Stimulated activated naive CD8-positive, alpha-beta T cell treated with anti-CD3 and anti-CD28 coated beads, Interleukin-15, amount 100 ng/mL, for 72 hours (primary cell): ENCODE measurements around the gene CRIM1.
A peak's percentile ranks its signal among the peaks of the same experiment; 100 is the strongest.

ENCODE experiments used
- ATAC-seq: fragments of 150-1000 bp; cut with Tn5 transposase; 2 replicates; pipeline ENCODE4 v1.10.0; 2021; ENCODE audit warnings: mild to moderate bottlenecking, moderate library complexity
- DNase-seq, 2 donors: peaks; one replicate each; pipeline ENCODE4 v3.0.0; 2021 to 2022
- H3K27ac Mint-ChIP-seq, 2 donors: one replicate each; pipeline ENCODE4 v1.8.0; 2022; ENCODE audit warnings: mild to moderate bottlenecking in 2 of 2, mixed read lengths in 2 of 2, moderate library complexity in 2 of 2
- H3K27me3 Mint-ChIP-seq: one replicate; pipeline ENCODE4 v1.8.0; 2022; ENCODE audit warnings: mixed read lengths
- H3K4me1 Mint-ChIP-seq: one replicate; pipeline ENCODE4 v1.8.0; 2022; ENCODE audit warnings: mild to moderate bottlenecking, mixed read lengths
- H3K4me3 Mint-ChIP-seq, 2 donors: one replicate each; pipeline ENCODE4 v1.8.0; 2022; ENCODE audit warnings: mild to moderate bottlenecking in 2 of 2, mixed read lengths in 2 of 2, moderate library complexity in 1 of 2
- H3K9me3 Mint-ChIP-seq, 2 donors: one replicate each; pipeline ENCODE4 v1.8.0; 2022; ENCODE audit warnings: mixed read lengths in 2 of 2

CRIM1 gene

GRCh38 chr2:36480028-36480427, 124.5 kb downstream of the CRIM1 start:
- DNase-seq, result no peak
- Mint-ChIP-seq H3K27me3 (no peaks in the 10 kb centered on the region), H3K9me3 (peaks cover 22 to 29% of the 10 kb centered on the region in 2 donors), H3K4me3 (no peak overlapping the region), H3K4me1 (no peaks in the 10 kb centered on the region), H3K27ac (no peak overlapping the region)
- no peak for ATAC-seq

GRCh38 chr2:36480636-36481035, 125.1 kb downstream of the CRIM1 start:
- Mint-ChIP-seq H3K27ac (no peak overlapping the region), H3K27me3 (no peaks in the 10 kb centered on the region), H3K9me3 (peaks cover 17 to 23% of the 10 kb centered on the region in 2 donors), H3K4me1 (no peaks in the 10 kb centered on the region), H3K4me3 (no peak overlapping the region)
- ATAC-seq (no peak), DNase-seq (no peak)

GRCh38 chr2:36481709-36482108, 126.1 kb downstream of the CRIM1 start:
- DNase-seq, result no peak
- no peak for ATAC-seq
- Mint-ChIP-seq H3K9me3 (peaks cover 7 to 12% of the 10 kb centered on the region in 2 donors), H3K4me3 (no peak overlapping the region), H3K4me1 (no peaks in the 10 kb centered on the region), H3K27me3 (no peaks in the 10 kb centered on the region), H3K27ac (no peak overlapping the region)

GRCh38 chr2:36482576-36483214, 127.1 kb downstream of the CRIM1 start:
- ATAC-seq, result no peak
- Mint-ChIP-seq H3K4me3 (no peak overlapping the region), H3K4me1 (no peaks in the 10 kb centered on the region), H3K9me3 (peaks cover 1 to 2% of the 10 kb centered on the region in 2 donors), H3K27me3 (no peaks in the 10 kb centered on the region), H3K27ac (no peak overlapping the region)
- DNase-seq, result no peak

GRCh38 chr2:36483290-36483689, 127.7 kb downstream of the CRIM1 start:
- ATAC-seq (no peak), DNase-seq (no peak)
- H3K27ac Mint-ChIP-seq, result no peak overlapping the region
- H3K4me1 Mint-ChIP-seq, result no peaks in the 10 kb centered on the region
- H3K27me3 Mint-ChIP-seq, result no peaks in the 10 kb centered on the region
- no peak overlapping the region for H3K4me3 Mint-ChIP-seq
- no peaks in the 10 kb centered on the region for H3K9me3 Mint-ChIP-seq

- Mint-ChIP-seq H3K4me3 (no peak overlapping the region), H3K9me3 (no peaks in the 10 kb centered on the region), H3K27ac (no peak overlapping the region), H3K27me3 (no peaks in the 10 kb centered on the region), H3K4me1 (peaks cover 2% of the 10 kb centered on the region)
- DNase-seq, result no peak
- ATAC-seq, result no peak
Measured at GRCh38 chr2:36484454-36484853, 128.9 kb downstream of the CRIM1 start.

GRCh38 chr2:36485521-36485920, 129.9 kb downstream of the CRIM1 start:
- DNase-seq (no peak), ATAC-seq (no peak)
- no peak overlapping the region for H3K4me3 Mint-ChIP-seq
- H3K27me3 Mint-ChIP-seq, result no peaks in the 10 kb centered on the region
- peaks cover 5% of the 10 kb centered on the region for H3K4me1 Mint-ChIP-seq
- H3K9me3 Mint-ChIP-seq, result no peaks in the 10 kb centered on the region
- H3K27ac Mint-ChIP-seq, result no peak overlapping the region

- Mint-ChIP-seq H3K27me3 (no peaks in the 10 kb centered on the region), H3K9me3 (no peaks in the 10 kb centered on the region), H3K4me3 (no peak overlapping the region), H3K27ac (no peak overlapping the region), H3K4me1 (peaks cover 5% of the 10 kb centered on the region)
- DNase-seq (no peak), ATAC-seq (no peak)
Measured at GRCh38 chr2:36486521-36487044, 131.0 kb downstream of the CRIM1 start.

GRCh38 chr2:36487947-36488346, 132.4 kb downstream of the CRIM1 start:
- Mint-ChIP-seq H3K27ac (no peak overlapping the region), H3K27me3 (no peaks in the 10 kb centered on the region), H3K4me3 (no peak overlapping the region), H3K4me1 (peaks cover 9% of the 10 kb centered on the region), H3K9me3 (no peaks in the 10 kb centered on the region)
- ATAC-seq, result no peak
- DNase-seq, result no peak

GRCh38 chr2:36489281-36489680, 133.7 kb downstream of the CRIM1 start:
- Mint-ChIP-seq H3K27ac (no peak overlapping the region), H3K9me3 (no peaks in the 10 kb centered on the region), H3K27me3 (no peaks in the 10 kb centered on the region), H3K4me1 (peaks cover 9% of the 10 kb centered on the region), H3K4me3 (no peak overlapping the region)
- DNase-seq (no peak), ATAC-seq (no peak)

- ATAC-seq (no peak), DNase-seq (no peak)
- H3K27me3 Mint-ChIP-seq, result no peaks in the 10 kb centered on the region
- H3K9me3 Mint-ChIP-seq, result no peaks in the 10 kb centered on the region
- H3K27ac Mint-ChIP-seq, result no peak overlapping the region
- H3K4me1 Mint-ChIP-seq, result peaks cover 9% of the 10 kb centered on the region
- H3K4me3 Mint-ChIP-seq, result no peak overlapping the region
Measured at GRCh38 chr2:36490749-36491148, 135.2 kb downstream of the CRIM1 start.

- ATAC-seq (no peak), DNase-seq (no peak)
- Mint-ChIP-seq H3K9me3 (no peaks in the 10 kb centered on the region), H3K4me1 (peaks cover 9% of the 10 kb centered on the region), H3K4me3 (no peak overlapping the region), H3K27ac (peak overlapping the region in 1 of 2 donors; percentile 23), H3K27me3 (no peaks in the 10 kb centered on the region)
Measured at GRCh38 chr2:36492216-36492945, 136.8 kb downstream of the CRIM1 start.

GRCh38 chr2:36493306-36493705, 137.7 kb downstream of the CRIM1 start:
- peaks cover 9% of the 10 kb centered on the region for H3K4me1 Mint-ChIP-seq
- H3K27me3 Mint-ChIP-seq, result no peaks in the 10 kb centered on the region
- H3K4me3 Mint-ChIP-seq, result no peak overlapping the region
- H3K27ac Mint-ChIP-seq, result no peak overlapping the region
- no peak for ATAC-seq
- no peak for DNase-seq
- no peaks in the 10 kb centered on the region for H3K9me3 Mint-ChIP-seq

- H3K4me3 Mint-ChIP-seq, result no peak overlapping the region
- H3K27me3 Mint-ChIP-seq, result no peaks in the 10 kb centered on the region
- no peak overlapping the region for H3K27ac Mint-ChIP-seq
- H3K4me1 Mint-ChIP-seq, result peaks cover under 1% of the 10 kb centered on the region
- ATAC-seq, result no peak
- no peak for DNase-seq
- no peaks in the 10 kb centered on the region for H3K9me3 Mint-ChIP-seq
Measured at GRCh38 chr2:36497570-36498163, 142.1 kb downstream of the CRIM1 start.

GRCh38 chr2:36499128-36499820, 143.7 kb downstream of the CRIM1 start:
- Mint-ChIP-seq H3K27ac (no peak overlapping the region), H3K4me3 (no peak overlapping the region), H3K9me3 (no peaks in the 10 kb centered on the region), H3K4me1 (no peaks in the 10 kb centered on the region), H3K27me3 (no peaks in the 10 kb centered on the region)
- DNase-seq (no peak), ATAC-seq (no peak)

- Mint-ChIP-seq H3K4me1 (no peaks in the 10 kb centered on the region), H3K4me3 (no peak overlapping the region), H3K27me3 (no peaks in the 10 kb centered on the region), H3K27ac (no peak overlapping the region), H3K9me3 (no peaks in the 10 kb centered on the region)
- ATAC-seq, result no peak
- DNase-seq, result no peak
Measured at GRCh38 chr2:36500072-36500471, 144.5 kb downstream of the CRIM1 start.
